ENCODE results near the gene LST1. TPM values are rescaled to one million over a fixed set of nuclear protein-coding genes. Genes with fewer than 3 reads are reported as not detected.

LST1 gene
- total RNA-seq, 1 experiment from 2014 or later: 0.69 TPM

DNA sequence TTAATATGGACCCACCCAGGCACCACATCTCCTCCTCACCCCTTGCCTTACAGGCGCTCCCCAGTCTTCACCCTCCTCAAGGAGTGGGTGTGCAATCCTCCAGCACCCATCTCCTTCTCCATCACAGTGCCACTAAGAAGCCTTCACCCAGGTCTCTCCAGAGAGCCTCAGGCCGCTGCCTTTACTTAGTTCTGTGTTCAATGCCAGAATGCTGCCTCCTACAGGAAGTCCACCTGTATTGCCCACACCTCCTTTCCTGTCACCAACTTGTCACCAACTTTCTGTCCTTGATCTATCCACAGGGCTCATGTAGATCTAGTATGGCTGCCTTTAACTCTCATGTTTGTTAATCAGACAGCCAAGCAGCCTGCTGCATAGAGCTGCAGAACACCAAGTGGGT is 586 bp upstream of the LST1 start:
- H2AFZ ChIP-seq (ENCODE audit: low read depth, low read length, poor library complexity, severe bottlenecking): no peak overlapping the region
- H3K27me3 ChIP-seq (ENCODE audit: insufficient read depth, low read length): no peaks in the 10 kb centered on the region
- POLR2A ChIA-PET: no interaction called here
- DNase-seq (ENCODE audit: low read depth, low spot score) (peak; percentile 26), ATAC-seq (peak; percentile 55)
- RAD21 ChIA-PET (ENCODE audit: low non-redundant PET in 1 of 2, low total read pairs in 2 of 2, uncharacterized antibody in 2 of 2, unreplicated experiment in 2 of 2): no interaction called here
- no peaks in the 10 kb centered on the region for H4K20me1 ChIP-seq (ENCODE audit: insufficient read depth)
- peaks cover 4 to 14% of the 10 kb centered on the region in 2 experiments; a peak in 2 of 4 replicates for H3K4me1 ChIP-seq (ENCODE audit: control insufficient read depth in 1 of 2, insufficient read depth in 2 of 2, low read length in 2 of 2)
- TF ChIP-seq CBX3 (IDR thresholded peaks at IDR 0.05; ENCODE audit: low read depth) (no peak), RAD21 (IDR thresholded peaks at IDR 0.05; ENCODE audit: low read depth) (peak; percentile 30; the same call in 1 of the 2 replicates), ZFX (IDR thresholded peaks at IDR 0.05) (no peak)
- TF ChIP-seq, protein P1, sequence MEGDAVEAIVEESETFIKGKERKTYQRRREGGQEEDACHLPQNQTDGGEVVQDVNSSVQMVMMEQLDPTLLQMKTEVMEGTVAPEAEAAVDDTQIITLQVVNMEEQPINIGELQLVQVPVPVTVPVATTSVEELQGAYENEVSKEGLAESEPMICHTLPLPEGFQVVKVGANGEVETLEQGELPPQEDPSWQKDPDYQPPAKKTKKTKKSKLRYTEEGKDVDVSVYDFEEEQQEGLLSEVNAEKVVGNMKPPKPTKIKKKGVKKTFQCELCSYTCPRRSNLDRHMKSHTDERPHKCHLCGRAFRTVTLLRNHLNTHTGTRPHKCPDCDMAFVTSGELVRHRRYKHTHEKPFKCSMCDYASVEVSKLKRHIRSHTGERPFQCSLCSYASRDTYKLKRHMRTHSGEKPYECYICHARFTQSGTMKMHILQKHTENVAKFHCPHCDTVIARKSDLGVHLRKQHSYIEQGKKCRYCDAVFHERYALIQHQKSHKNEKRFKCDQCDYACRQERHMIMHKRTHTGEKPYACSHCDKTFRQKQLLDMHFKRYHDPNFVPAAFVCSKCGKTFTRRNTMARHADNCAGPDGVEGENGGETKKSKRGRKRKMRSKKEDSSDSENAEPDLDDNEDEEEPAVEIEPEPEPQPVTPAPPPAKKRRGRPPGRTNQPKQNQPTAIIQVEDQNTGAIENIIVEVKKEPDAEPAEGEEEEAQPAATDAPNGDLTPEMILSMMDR (IDR thresholded peaks at IDR 0.05 in 2 of 3, conservative IDR thresholded peaks at IDR 0.05 in 1 of 3; ENCODE audit: borderline replicate concordance in 1 of 3, insufficient read depth in 1 of 3, low read depth in 2 of 3, low read length in 2 of 3): peak in 2 of 3 experiments; percentile 72 to 76; a peak in 4 of 6 replicates
- H3K27ac ChIP-seq (ENCODE audit: low read depth, low read length): no peak overlapping the region
- no TSS peak for BruUV-seq (replicated peaks)
- no peaks in the 10 kb centered on the region for H3K36me3 ChIP-seq (ENCODE audit: control insufficient read depth in 1 of 2, insufficient read depth in 2 of 2, low read length in 2 of 2)
- H3K4me3 ChIP-seq (replicated peaks in 1 of 2; ENCODE audit: low read depth in 1 of 2, low read length in 2 of 2): no peak overlapping the region
- no peak overlapping the region for H3K4me2 ChIP-seq (ENCODE audit: low read length)
- H3K9me2 ChIP-seq (ENCODE audit: insufficient read depth): no peaks in the 10 kb centered on the region
- no peaks in the 10 kb centered on the region for H3K79me2 ChIP-seq (ENCODE audit: insufficient read depth, low read length)
- CTCF ChIA-PET: interaction anchor here (0.8 to 7.8 kb wide), 3 partner anchors 8 to 34 kb away, joined by 3 to 70 read pairs (median 5); no protein-coding TSS in a partner anchor
- H3K9ac ChIP-seq (ENCODE audit: low read length): no peak overlapping the region
- H3K9me3 ChIP-seq (ENCODE audit: control insufficient read depth in 1 of 2, insufficient read depth in 1 of 2, low read depth in 1 of 2, low read length in 2 of 2): no peaks in the 10 kb centered on the region
- intact Hi-C loops (cut with micrococcal nuclease): no loop called here

DNA sequence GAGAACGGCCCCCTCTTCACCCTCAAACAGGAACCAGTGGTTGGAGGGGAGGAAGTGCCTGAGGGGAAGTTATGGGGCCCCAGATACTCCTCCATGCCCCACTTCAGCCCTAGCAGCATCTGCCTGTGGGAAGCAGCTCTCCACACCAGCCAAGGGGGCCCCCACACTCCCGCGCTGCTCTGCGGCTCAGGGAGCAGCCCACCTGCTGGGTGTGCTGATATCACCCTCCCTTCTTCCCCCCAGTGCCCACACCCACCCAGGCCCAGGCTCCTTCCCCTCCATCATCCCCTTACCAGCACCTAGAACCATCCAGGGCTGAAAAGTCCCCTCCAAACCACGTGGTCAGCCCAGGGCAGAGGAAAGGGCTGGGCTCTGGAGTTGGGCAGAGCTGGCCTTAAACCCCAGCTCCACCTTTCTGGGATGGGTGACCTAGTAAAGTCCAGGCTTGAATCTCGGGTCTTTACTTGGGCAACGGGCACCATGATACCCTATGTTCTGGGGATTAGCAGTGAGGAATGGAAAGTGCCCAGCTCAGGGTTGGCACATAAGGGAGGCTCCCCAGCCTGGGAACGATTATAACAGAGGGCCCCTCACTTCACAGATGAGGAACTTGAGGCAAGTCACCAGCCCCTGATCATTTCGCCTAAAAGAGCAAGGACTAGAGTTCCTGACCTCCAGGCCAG is 663 bp downstream of the LST1 start:
- BruUV-seq (replicated peaks): no TSS peak
- Histone ChIP-seq H3K9ac (ENCODE audit: low read length) (no peak overlapping the region), H3K36me3 (ENCODE audit: control insufficient read depth in 1 of 2, insufficient read depth in 2 of 2, low read length in 2 of 2) (no peaks in the 10 kb centered on the region), H4K20me1 (ENCODE audit: insufficient read depth) (no peaks in the 10 kb centered on the region), H3K27ac (ENCODE audit: low read depth, low read length) (no peak overlapping the region), H3K4me3 (replicated peaks in 1 of 2; ENCODE audit: low read depth in 1 of 2, low read length in 2 of 2) (no peak overlapping the region), H3K9me3 (ENCODE audit: control insufficient read depth in 1 of 2, insufficient read depth in 1 of 2, low read depth in 1 of 2, low read length in 2 of 2) (no peaks in the 10 kb centered on the region), H3K79me2 (ENCODE audit: insufficient read depth, low read length) (no peaks in the 10 kb centered on the region), H3K4me1 (ENCODE audit: control insufficient read depth in 1 of 2, insufficient read depth in 2 of 2, low read length in 2 of 2) (peaks cover under 1 to 3% of the 10 kb centered on the region in 2 experiments; a peak in 2 of 4 replicates), H3K27me3 (ENCODE audit: insufficient read depth, low read length) (no peaks in the 10 kb centered on the region), H2AFZ (ENCODE audit: low read depth, low read length, poor library complexity, severe bottlenecking) (no peak overlapping the region), H3K4me2 (ENCODE audit: low read length) (no peak overlapping the region), H3K9me2 (ENCODE audit: insufficient read depth) (no peaks in the 10 kb centered on the region)
- CTCF ChIA-PET: interaction anchor here (7.8 kb wide), 1 partner anchor 11 kb away, joined by 70 read pairs; no protein-coding TSS in a partner anchor
- POLR2A ChIA-PET: no interaction called here
- ATAC-seq (no peak), DNase-seq (ENCODE audit: low read depth, low spot score) (no peak)
- TF ChIP-seq, protein P2, sequence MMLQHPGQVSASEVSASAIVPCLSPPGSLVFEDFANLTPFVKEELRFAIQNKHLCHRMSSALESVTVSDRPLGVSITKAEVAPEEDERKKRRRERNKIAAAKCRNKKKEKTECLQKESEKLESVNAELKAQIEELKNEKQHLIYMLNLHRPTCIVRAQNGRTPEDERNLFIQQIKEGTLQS (IDR thresholded peaks at IDR 0.05): no peak
- TF ChIP-seq, protein P3, sequence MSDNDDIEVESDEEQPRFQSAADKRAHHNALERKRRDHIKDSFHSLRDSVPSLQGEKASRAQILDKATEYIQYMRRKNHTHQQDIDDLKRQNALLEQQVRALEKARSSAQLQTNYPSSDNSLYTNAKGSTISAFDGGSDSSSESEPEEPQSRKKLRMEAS (IDR thresholded peaks at IDR 0.05): no peak
- no peak for TF ChIP-seq EZH2phosphoT487 (IDR thresholded peaks at IDR 0.05; ENCODE audit: borderline replicate concordance)
- no peak for TF ChIP-seq SIN3A (IDR thresholded peaks at IDR 0.05; ENCODE audit: low read depth)
- no peak for TF ChIP-seq ELF1 (IDR thresholded peaks at IDR 0.05; ENCODE audit: borderline replicate concordance, low read depth)
- TF ChIP-seq CBX3 (IDR thresholded peaks at IDR 0.05; ENCODE audit: low read depth): no peak
- intact Hi-C loops (cut with micrococcal nuclease): no loop called here
- RAD21 ChIA-PET (ENCODE audit: low non-redundant PET in 1 of 2, low total read pairs in 2 of 2, uncharacterized antibody in 2 of 2, unreplicated experiment in 2 of 2): no interaction called here

All from HCT116 (cell line).